HG03521 (cell line): Measurements from ENCODE around the gene SYTL3.

Source experiments
- ATAC-seq: cut with Tn5 transposase; IDR thresholded peaks from one replicate; pipeline ENCODE4 v1.9.1; 2021; ENCODE audit warnings: mild to moderate bottlenecking, moderate library complexity; ENCODE audit not compliant: unreplicated experiment

The SYTL3 gene

GRCh38 chr6:158770533-158771330 is 120.9 kb downstream of the SYTL3 start:
- ATAC-seq: no peak

GRCh38 chr6:158771399-158772152 is 121.7 kb downstream of the SYTL3 start:
- ATAC-seq: no peak

GRCh38 chr6:158772172-158772571 is 122.3 kb downstream of the SYTL3 start:
- no peak for ATAC-seq

- no peak for ATAC-seq
Measured at GRCh38 chr6:158772851-158773371, 123.1 kb downstream of the SYTL3 start.

GRCh38 chr6:158773581-158774449 is 124.0 kb downstream of the SYTL3 start:
- no peak for ATAC-seq

GRCh38 chr6:158774717-158775449 is 125.0 kb downstream of the SYTL3 start:
- no peak for ATAC-seq

GRCh38 chr6:158775832-158776231 is 126.0 kb downstream of the SYTL3 start:
- no peak for ATAC-seq

GRCh38 chr6:158776737-158777136 is 126.9 kb downstream of the SYTL3 start:
- ATAC-seq: no peak

GRCh38 chr6:158777510-158777909 is 127.7 kb downstream of the SYTL3 start:
- no peak for ATAC-seq

- ATAC-seq: no peak
Measured at GRCh38 chr6:158778005-158778527, 128.2 kb downstream of the SYTL3 start.

- no peak for ATAC-seq
Measured at GRCh38 chr6:158780246-158780884, 130.5 kb downstream of the SYTL3 start.

- ATAC-seq: no peak
Measured at GRCh38 chr6:158780988-158781691, 131.3 kb downstream of the SYTL3 start.

GRCh38 chr6:158781692-158782373 is 132.0 kb downstream of the SYTL3 start:
- no peak for ATAC-seq

GRCh38 chr6:158782432-158783166 is 132.7 kb downstream of the SYTL3 start:
- ATAC-seq: no peak

GRCh38 chr6:158783167-158783450 is 133.3 kb downstream of the SYTL3 start:
- no peak for ATAC-seq

- ATAC-seq: no peak
Measured at GRCh38 chr6:158783851-158784250, 134.0 kb downstream of the SYTL3 start.

- ATAC-seq: no peak
Measured at GRCh38 chr6:158784505-158784904, 134.7 kb downstream of the SYTL3 start.

GRCh38 chr6:158785036-158785435 is 135.2 kb downstream of the SYTL3 start:
- ATAC-seq: no peak
